HG03135 (cell line): ENCODE measurements around the gene NOL4.
"Not testable (repeated sequence)": the region's sequence is repeated elsewhere in the genome, so short reads cannot be mapped to it uniquely, and the experiment has no call there.

Source experiments
- ATAC-seq: cut with Tn5 transposase; IDR thresholded peaks from one replicate; pipeline ENCODE4 v1.9.1; 2021; ENCODE audit warnings: mild to moderate bottlenecking, moderate library complexity; ENCODE audit not compliant: unreplicated experiment

NOL4 gene, protein sequence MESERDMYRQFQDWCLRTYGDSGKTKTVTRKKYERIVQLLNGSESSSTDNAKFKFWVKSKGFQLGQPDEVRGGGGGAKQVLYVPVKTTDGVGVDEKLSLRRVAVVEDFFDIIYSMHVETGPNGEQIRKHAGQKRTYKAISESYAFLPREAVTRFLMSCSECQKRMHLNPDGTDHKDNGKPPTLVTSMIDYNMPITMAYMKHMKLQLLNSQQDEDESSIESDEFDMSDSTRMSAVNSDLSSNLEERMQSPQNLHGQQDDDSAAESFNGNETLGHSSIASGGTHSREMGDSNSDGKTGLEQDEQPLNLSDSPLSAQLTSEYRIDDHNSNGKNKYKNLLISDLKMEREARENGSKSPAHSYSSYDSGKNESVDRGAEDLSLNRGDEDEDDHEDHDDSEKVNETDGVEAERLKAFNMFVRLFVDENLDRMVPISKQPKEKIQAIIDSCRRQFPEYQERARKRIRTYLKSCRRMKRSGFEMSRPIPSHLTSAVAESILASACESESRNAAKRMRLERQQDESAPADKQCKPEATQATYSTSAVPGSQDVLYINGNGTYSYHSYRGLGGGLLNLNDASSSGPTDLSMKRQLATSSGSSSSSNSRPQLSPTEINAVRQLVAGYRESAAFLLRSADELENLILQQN

GRCh38 chr18:34224423-34225217, at the start of gene NOL4:
Gene NOL4 (minus strand): TSS chr18:34224913. CDS start chr18:34223253, 1,660 bp downstream.
- no peak for ATAC-seq

GRCh38 chr18:34266029-34266428, 41.3 kb upstream of the NOL4 start:
- not testable (repeated sequence) for ATAC-seq

DNA sequence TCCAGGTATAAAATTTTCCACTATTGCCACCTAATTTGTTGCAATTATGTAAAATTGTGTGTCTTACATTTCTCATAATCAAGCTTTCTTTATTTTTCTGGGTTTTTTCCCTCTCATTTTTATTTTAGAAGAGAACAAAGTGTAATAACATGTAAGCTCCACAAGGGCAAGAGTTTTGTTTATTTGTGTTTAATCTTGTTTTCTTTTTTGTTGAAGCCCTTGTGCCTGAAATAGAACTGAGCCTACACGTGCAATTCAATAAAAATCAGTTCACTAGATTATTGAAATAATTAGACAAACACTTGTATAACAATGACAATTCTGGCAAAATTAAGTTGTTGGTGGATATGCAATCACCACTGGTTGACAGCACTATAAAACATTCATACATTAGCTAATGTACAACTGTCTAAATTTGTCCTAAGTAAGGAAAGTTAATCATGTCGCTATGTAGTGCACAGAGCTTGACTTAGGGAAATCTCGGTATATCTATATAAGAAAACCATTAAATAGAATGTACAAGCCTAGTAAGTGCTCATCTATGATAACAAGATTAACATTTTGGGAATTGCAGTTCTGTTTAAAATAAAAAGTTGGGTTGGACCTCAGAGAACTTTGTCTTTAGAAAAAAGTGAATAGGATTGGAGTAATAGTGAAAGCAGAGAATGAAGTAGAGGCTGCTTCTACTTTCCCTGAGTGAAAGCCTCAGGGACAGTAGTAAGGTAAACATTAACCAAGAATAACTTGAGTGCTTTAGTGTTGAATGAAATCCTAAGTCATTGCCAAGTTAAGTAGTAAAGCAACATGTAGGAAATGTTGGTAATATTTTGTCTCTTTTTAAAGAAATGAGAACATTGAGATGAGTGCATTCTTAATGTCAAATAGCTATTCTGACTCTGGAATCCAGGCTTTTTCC, 37.4 kb upstream of the NOL4 start:
- no peak for ATAC-seq

DNA sequence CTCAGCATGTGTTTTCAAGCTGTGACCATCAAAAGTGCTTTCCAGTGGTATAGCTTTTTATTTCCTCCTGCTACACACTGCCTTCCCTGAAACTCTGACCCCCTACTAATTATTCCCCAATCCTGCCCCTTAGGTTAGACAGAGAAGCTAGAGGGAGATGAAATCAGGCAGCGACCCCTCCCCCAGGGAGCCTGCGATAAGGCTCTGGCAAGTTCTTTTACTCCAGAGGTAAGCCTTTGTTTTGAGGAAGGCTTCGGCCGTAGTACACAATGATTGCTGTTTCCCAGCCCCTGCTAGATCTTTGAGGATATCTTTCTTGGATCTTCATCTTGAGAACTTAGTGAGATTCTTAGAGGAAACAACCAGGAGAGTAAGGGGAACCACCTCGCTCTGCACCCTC, 33.5 kb upstream of the NOL4 start:
- no peak for ATAC-seq

- no peak for ATAC-seq
These were observed 27.2 kb upstream of the NOL4 start for GRCh38 chr18:34251919-34252318.

DNA sequence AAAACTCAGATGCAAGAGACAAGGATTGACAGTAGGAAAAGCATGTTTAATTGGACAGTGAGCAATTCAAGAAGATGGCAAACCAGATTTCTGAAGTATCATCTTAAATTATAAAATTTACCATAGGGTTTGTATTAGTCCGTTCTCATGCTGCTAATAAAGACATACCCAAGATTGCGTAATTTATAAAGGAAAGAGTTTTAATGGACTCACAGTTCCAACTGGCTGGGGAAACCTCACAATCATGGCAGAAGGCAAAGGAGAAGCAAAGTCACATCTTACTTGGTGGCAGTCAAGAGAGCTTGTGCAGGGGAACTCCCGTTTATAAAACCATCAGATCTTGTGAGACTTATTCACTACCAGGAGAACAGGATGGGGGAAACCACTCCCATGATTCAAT, 24.0 kb upstream of the NOL4 start:
- no peak for ATAC-seq

GRCh38 chr18:34242739-34243138, 18.0 kb upstream of the NOL4 start:
- no peak for ATAC-seq

DNA sequence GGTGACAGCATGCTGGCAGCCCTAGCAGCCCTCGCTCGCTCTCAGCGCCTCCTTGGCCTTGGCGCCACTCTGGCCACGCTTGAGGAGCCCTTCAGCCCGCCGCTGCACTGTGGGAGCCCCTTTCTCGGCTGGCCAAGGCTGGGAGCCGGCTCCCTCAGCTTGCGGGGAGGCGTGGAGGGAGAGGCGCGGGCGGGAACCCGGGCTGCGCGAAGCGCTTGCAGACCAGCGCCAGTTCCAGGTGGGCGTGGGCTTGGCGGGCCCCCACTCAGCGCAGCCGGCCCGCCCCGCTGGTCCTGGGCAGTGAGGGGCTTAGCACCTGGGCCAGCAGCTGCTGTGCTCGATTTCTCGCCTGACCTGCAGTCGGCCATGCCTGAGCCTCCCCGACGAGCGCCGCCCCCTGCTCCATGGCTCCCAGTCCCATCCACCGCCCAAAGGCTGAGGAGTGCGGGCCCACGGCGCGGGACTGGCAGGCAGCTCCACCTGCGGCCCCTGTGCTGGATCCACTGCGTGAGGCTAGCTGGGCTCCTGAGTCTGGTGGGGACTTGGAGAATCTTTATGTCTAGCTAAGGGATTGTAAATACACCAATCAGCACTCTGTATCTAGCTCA, 9.2 kb upstream of the NOL4 start:
- not testable (repeated sequence) for ATAC-seq

DNA sequence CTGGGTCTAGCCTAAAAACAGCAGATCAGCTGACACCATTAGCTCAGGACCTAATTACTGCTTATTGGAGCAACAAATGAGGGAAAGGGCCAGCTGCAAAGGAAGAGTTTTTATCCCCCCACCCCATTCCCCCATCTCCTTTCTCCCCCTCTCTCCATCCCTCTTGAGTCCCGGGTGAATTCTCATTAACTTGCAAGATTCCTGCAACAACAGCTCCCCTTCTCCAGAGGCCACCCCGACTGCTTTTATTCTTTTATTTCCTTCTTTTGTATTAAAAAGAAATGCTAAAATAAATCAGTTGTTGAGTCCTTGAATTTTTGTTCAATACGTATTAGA, 473 bp upstream of the NOL4 start:
- ATAC-seq = no peak

GRCh38 chr18:34223893-34224422, 755 bp downstream of the NOL4 start:
- ATAC-seq = no peak

DNA sequence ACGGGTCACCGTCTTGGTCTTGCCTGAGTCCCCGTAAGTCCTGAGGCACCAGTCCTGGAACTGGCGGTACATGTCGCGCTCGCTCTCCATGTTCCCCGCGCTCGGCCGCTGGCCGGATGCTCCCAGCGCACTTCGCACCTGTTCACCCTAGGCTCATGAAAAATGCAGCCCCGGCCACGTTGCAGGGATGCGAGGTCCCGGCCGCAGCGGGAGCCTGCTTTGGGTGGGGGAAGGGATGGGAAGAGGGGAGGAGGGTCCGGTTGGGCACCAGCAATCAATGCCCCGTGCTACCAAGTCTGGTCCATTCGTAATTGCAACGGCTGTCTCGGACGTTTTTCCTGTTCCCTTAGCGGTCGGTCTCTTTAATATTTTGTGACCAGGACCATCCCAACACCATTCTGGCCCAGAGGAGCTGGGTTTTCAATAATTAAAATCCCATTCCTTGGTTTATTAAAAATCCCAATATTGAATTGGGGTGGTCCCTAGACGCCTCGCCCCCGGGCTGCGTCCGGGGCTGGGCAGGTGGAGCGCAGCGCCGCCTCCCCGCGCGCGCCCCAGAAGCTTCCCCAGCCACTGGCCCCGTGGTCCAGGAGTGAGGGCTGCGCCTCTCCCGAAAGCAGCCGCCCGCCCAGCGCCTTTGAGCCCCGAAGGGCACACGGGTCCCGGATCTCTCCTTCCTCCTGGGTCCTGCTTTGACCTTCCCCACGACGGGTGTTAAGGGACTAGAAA, 1.4 kb downstream of the NOL4 start:
- ATAC-seq = no peak

GRCh38 chr18:34222307-34223163, 2.2 kb downstream of the NOL4 start:
- no peak for ATAC-seq

DNA sequence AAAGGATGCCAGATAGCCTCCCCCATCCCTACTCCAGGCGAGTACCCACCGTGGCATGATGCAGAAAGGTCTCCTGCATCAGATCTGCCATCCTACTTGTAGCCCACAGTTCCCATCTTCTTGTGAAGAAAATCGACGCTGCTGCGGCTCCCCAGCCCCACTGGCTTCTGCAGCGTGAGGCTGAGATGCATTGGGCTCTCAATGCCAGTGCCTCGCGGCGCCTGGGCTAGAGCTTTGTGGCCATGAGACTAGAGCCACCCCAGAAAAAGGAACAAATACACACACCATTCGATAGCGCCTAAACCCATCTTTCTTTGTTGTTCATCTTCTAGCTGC, 2.8 kb downstream of the NOL4 start:
- ATAC-seq = no peak

GRCh38 chr18:34220081-34220815, 4.5 kb downstream of the NOL4 start:
- ATAC-seq = no peak

- ATAC-seq = no peak
These were observed 5.1 kb downstream of the NOL4 start for GRCh38 chr18:34219651-34220050.

DNA sequence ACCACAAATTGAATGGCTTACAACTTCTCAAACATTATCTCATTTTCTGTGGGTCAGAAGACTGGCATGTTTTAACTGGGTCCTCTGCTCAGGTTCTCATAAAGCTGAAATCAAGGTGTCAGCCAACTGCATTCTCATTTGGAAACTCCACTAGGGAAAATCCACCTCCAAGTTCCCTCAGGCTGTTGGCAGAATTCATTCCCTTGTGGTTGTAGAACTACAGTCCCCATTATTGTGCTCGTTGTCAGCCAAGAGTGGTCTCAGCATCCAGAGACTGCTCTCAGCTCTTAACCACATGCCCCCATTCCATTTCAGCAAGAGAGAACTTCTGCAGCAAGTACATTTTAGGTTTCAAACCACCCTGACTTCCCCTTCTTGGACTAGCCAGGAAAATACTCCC, 12.2 kb downstream of the NOL4 start:
- ATAC-seq = no peak

DNA sequence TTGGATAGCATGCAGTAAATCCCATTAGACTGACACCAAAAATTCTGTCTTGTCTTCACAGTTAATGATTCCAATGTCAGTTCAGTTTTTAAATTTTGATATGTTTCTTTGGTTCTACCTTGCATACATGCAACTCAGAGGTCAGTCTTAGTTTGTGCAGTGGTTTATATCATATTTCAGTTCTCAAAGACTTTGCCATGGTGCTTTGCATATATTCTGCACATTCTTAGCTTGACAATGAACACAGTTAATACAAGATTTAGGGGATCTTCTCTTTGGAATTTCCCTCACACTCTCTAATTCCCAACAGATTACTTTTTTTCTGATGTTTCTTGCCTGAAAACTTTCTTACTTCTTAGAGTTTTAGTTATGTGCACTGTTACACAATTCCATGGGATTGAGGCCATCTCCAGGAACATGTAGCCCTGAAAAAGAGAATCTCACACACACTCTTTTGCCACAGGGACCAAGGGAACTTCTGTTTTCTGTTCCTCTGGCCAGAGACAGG, 17.3 kb downstream of the NOL4 start:
- ATAC-seq = no peak

DNA sequence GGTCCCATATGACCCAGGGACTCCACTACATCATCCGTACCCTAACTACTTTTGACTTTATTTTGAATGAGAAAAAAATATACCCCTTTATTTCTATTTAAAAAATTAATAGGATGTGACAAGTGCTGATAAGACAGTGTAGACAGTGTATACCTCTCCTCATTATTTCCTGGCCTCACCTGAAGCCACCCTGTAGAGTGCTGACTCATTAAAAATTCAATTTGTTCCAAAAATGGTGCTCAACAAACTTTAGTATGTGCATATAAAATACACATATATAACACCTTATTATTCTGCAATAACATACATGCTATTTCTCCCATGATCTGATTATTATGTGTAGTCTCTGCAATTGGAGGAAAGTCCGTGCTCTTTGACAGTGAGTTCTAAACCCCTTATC, 20.8 kb downstream of the NOL4 start:
- no peak for ATAC-seq
